H1 (cell line): Measurements from ENCODE around the gene SAMD4A. TPM values are rescaled to one million over a fixed set of nuclear protein-coding genes. Genes with fewer than 3 reads are reported as not detected.

ENCODE experiments used
- CTCF ChIA-PET: fragments of 300-600 bp; sonication (Branson Sonifier 250); formaldehyde crosslinking; loops from one replicate; lab custom pipeline; 2021; ENCODE audit not compliant: partially characterized antibody; lab: Charles Lee
- POLR2A ChIA-PET: fragments of 300-600 bp; sonication (Branson Sonifier 250); formaldehyde crosslinking; loops from one replicate; lab custom pipeline; 2021; ENCODE audit warnings: inconsistent platforms; ENCODE audit not compliant: partially characterized antibody; lab: Charles Lee
- DNase-seq, 2 experiments: peaks; one replicate each; pipeline versions ENCODE4 v3.0.0 to v3.0.0-alpha.2; 2010 to 2022; ENCODE audit warnings: low spot score in 2 of 2, low read depth in 1 of 2, mixed read lengths in 1 of 2
- FAIRE-seq: peaks from 2 replicates; lab custom pipeline; 2011; peaks lifted over from hg19 to GRCh38; lab: Jason Lieb, UNC
- H2AFZ ChIP-seq: 2 replicates; pipeline ENCODE4 v1.8.1; 2012; ENCODE audit warnings: low read length, inconsistent platforms
- H2AK5ac ChIP-seq: 2 replicates; pipeline ENCODE4 v1.6.1; 2013; ENCODE audit warnings: low read depth, low read length
- H2BK120ac ChIP-seq: replicated peaks from 2 replicates; pipeline ENCODE3; 2013; ENCODE audit warnings: low read depth, low read length, inconsistent platforms
- H2BK12ac ChIP-seq: 2 replicates; pipeline ENCODE4 v1.6.1; 2013; ENCODE audit warnings: low read depth, low read length
- H2BK15ac ChIP-seq: 2 replicates; pipeline ENCODE4 v1.6.1; 2013; ENCODE audit warnings: low read length
- H2BK20ac ChIP-seq: 2 replicates; pipeline ENCODE4 v1.6.1; 2013; ENCODE audit warnings: low read length
- H2BK5ac ChIP-seq: 2 replicates; pipeline ENCODE4 v1.6.1; 2013; ENCODE audit warnings: low read depth, low read length
- H3K14ac ChIP-seq: 2 replicates; pipeline ENCODE4 v1.6.1; 2013; ENCODE audit warnings: inconsistent platforms; ENCODE audit not compliant: insufficient read length
- H3K18ac ChIP-seq: 2 replicates; pipeline ENCODE4 v1.6.1; 2013; ENCODE audit warnings: low read length; ENCODE audit errors: extremely low read depth
- H3K23ac ChIP-seq: 2 replicates; pipeline ENCODE4 v1.6.1; 2013; ENCODE audit warnings: inconsistent platforms; ENCODE audit not compliant: insufficient read length
- H3K23me2 ChIP-seq: 2 replicates; pipeline ENCODE4 v1.6.1; 2013; ENCODE audit warnings: low read depth, low read length
- H3K27ac ChIP-seq: 2 replicates; pipeline ENCODE4 v1.6.1; 2011; ENCODE audit warnings: low read depth, low read length, inconsistent platforms
- H3K27me3 ChIP-seq, 4 experiments: replicated peaks in 1 of 4; 1 replicate in 1 of 4; 2 replicates in 3 of 4; pipeline versions ENCODE4 v1.6.1 to v1.8.1; 2011 to 2013; ENCODE audit warnings: low read length in 3 of 4, mild to moderate bottlenecking in 3 of 4, inconsistent platforms in 2 of 4, mixed read lengths in 2 of 4, moderate library complexity in 1 of 4; ENCODE audit not compliant: control insufficient read depth in 3 of 4, insufficient read depth in 3 of 4; ENCODE audit errors: extremely low read depth in 1 of 4
- H3K36me3 ChIP-seq, 4 experiments: 2 replicates each; pipeline versions ENCODE4 v1.6.1 to v1.8.1; 2011 to 2013; ENCODE audit warnings: mild to moderate bottlenecking in 4 of 4, low read length in 3 of 4, moderate library complexity in 2 of 4, control low read depth in 1 of 4, inconsistent platforms in 1 of 4; ENCODE audit not compliant: insufficient read depth in 4 of 4, control insufficient read depth in 2 of 4
- H3K4ac ChIP-seq: replicated peaks from 2 replicates; pipeline ENCODE3; 2013; ENCODE audit warnings: low read length, low read depth, mixed read lengths, inconsistent platforms; ENCODE audit not compliant: insufficient read length
- H3K4me1 ChIP-seq, 4 experiments: replicated peaks in 1 of 4; 1 replicate in 1 of 4; 2 replicates in 3 of 4; pipeline versions ENCODE4 v1.6.1 to v1.8.1; 2011 to 2013; ENCODE audit warnings: low read length in 3 of 4, inconsistent platforms in 2 of 4, mixed read lengths in 1 of 4; ENCODE audit not compliant: insufficient read depth in 4 of 4, control insufficient read depth in 3 of 4
- H3K4me2 ChIP-seq, 2 experiments: 2 replicates each; pipeline versions ENCODE4 v1.6.1 to v1.8.1; 2011 to 2013; ENCODE audit warnings: low read depth in 2 of 2, low read length in 2 of 2, control low read depth in 1 of 2, inconsistent platforms in 1 of 2, mild to moderate bottlenecking in 1 of 2; ENCODE audit not compliant: insufficient read depth in 1 of 2
- H3K4me3 ChIP-seq, 4 experiments: fragments of 200-600, 300-600 bp in 1 of 4; sonication (generic), shearing (Covaris generic), sonication (Bioruptor Twin) in 1 of 4; 2 replicates each; pipeline versions ENCODE4 v1.5.1 to v1.8.1; 2011 to 2016; ENCODE audit warnings: low read length in 4 of 4, low read depth in 3 of 4, control low read depth in 2 of 4, inconsistent platforms in 2 of 4, mild to moderate bottlenecking in 2 of 4, mixed read lengths in 1 of 4, moderate library complexity in 1 of 4; ENCODE audit not compliant: insufficient read depth in 2 of 4; ENCODE audit errors: extremely low read depth in 1 of 4
- H3K56ac ChIP-seq: replicated peaks from 2 replicates; pipeline ENCODE3; 2013; ENCODE audit warnings: low read depth, mild to moderate bottlenecking, mixed read lengths, low read length, inconsistent platforms; ENCODE audit not compliant: insufficient read length
- H3K79me1 ChIP-seq: 2 replicates; pipeline ENCODE4 v1.6.1; 2013; ENCODE audit warnings: low read depth, low read length, control low read depth
- H3K79me2 ChIP-seq, 2 experiments: 2 replicates each; pipeline versions ENCODE4 v1.6.1 to v1.8.1; 2012 to 2013; ENCODE audit warnings: low read length in 2 of 2, mild to moderate bottlenecking in 2 of 2, inconsistent platforms in 1 of 2; ENCODE audit not compliant: insufficient read depth in 2 of 2, control insufficient read depth in 1 of 2
- H3K9ac ChIP-seq, 4 experiments: replicated peaks in 1 of 4; 1 replicate in 1 of 4; 2 replicates in 3 of 4; pipeline versions ENCODE4 v1.6.1 to v1.8.1; 2011 to 2013; ENCODE audit warnings: low read depth in 3 of 4, low read length in 3 of 4, control low read depth in 2 of 4, mild to moderate bottlenecking in 2 of 4, moderate library complexity in 2 of 4, inconsistent platforms in 1 of 4; ENCODE audit errors: extremely low read depth in 1 of 4
- H3K9me3 ChIP-seq, 2 experiments: 2 replicates each; pipeline versions ENCODE4 v1.6.1 to v1.8.1; 2012 to 2013; ENCODE audit warnings: mild to moderate bottlenecking in 2 of 2, moderate library complexity in 2 of 2, control low read depth in 1 of 2, inconsistent platforms in 1 of 2, low read depth in 1 of 2, low read length in 1 of 2, mixed read lengths in 1 of 2; ENCODE audit not compliant: insufficient read depth in 2 of 2
- H4K20me1 ChIP-seq, 2 experiments: replicated peaks in 1 of 2; 2 replicates each; pipeline versions ENCODE3 to v1.8.1; 2011 to 2013; ENCODE audit warnings: inconsistent platforms in 2 of 2, low read length in 2 of 2, mild to moderate bottlenecking in 1 of 2; ENCODE audit not compliant: insufficient read depth in 2 of 2, control insufficient read depth in 1 of 2
- H4K5ac ChIP-seq: 2 replicates; pipeline ENCODE4 v1.6.1; 2013; ENCODE audit warnings: low read length, low read depth, mixed read lengths, inconsistent platforms; ENCODE audit not compliant: insufficient read length
- H4K8ac ChIP-seq: 2 replicates; pipeline ENCODE4 v1.8.0; 2013; ENCODE audit warnings: mild to moderate bottlenecking, moderate library complexity, low read length, inconsistent platforms; ENCODE audit not compliant: insufficient read depth; ENCODE audit errors: extremely low read depth
- H4K91ac ChIP-seq: replicated peaks from 2 replicates; pipeline ENCODE3; 2013; ENCODE audit warnings: low read length, mixed read lengths, inconsistent platforms; ENCODE audit not compliant: insufficient read length
- ATF3 ChIP-seq: IDR thresholded peaks from 2 replicates; pipeline ENCODE4 v1.6.1; 2011; ENCODE audit warnings: low read depth, mild to moderate bottlenecking, low read length; ENCODE audit not compliant: insufficient read depth
- BRCA1 ChIP-seq: IDR thresholded peaks from 2 replicates; pipeline ENCODE4 v1.6.1; 2012; ENCODE audit warnings: low read depth, low read length, improper control_type of control experiment
- EGR1 ChIP-seq: IDR thresholded peaks from 2 replicates; pipeline ENCODE4 v1.6.1; 2011; ENCODE audit warnings: low read depth, low read length, borderline replicate concordance
- KDM1A ChIP-seq: fragments of 200-600, 300-600 bp; sonication (generic); IDR thresholded peaks from 2 replicates; pipeline ENCODE4 v1.7.1; 2016; ENCODE audit warnings: mild to moderate bottlenecking, low read length, borderline replicate concordance
- KDM4A ChIP-seq: IDR thresholded peaks from one replicate; pipeline ENCODE4 v1.7.1; 2012; ENCODE audit warnings: low read depth, mild to moderate bottlenecking, moderate library complexity, low read length, inconsistent platforms; ENCODE audit not compliant: severe bottlenecking
- POU5F1 ChIP-seq: IDR thresholded peaks from 2 replicates; pipeline ENCODE4 v1.6.1; 2011; ENCODE audit warnings: low read depth, mild to moderate bottlenecking, low read length, moderate library complexity
- RXRA ChIP-seq: IDR thresholded peaks from 2 replicates; pipeline ENCODE4 v1.6.1; 2011; ENCODE audit warnings: low read depth, mild to moderate bottlenecking, low read length, moderate library complexity; ENCODE audit not compliant: insufficient read depth
- SP2 ChIP-seq: IDR thresholded peaks from 2 replicates; pipeline ENCODE4 v1.6.1; 2012; ENCODE audit warnings: mild to moderate bottlenecking, low read length, inconsistent platforms
- SP4 ChIP-seq: IDR thresholded peaks from 2 replicates; pipeline ENCODE4 v1.6.1; 2012; ENCODE audit warnings: low read length, inconsistent platforms
- TAF7 ChIP-seq: optimal IDR thresholded peaks from 2 replicates; pipeline ENCODE3; 2011; ENCODE audit warnings: low read depth, mild to moderate bottlenecking, inconsistent platforms, low read length, moderate library complexity, borderline replicate concordance
- TBP ChIP-seq: IDR thresholded peaks from 2 replicates; pipeline ENCODE4 v1.6.1; 2011; ENCODE audit warnings: low read depth, low read length, improper control_type of control experiment
- USF2 ChIP-seq: IDR thresholded peaks from 2 replicates; pipeline ENCODE4 v1.6.1; 2011; ENCODE audit warnings: low read length, improper control_type of control experiment
- WGBS, 2 experiments: shearing (Covaris generic) in 1 of 2; methylation state at CpG; one replicate each; pipeline versions ENCODE4 v1.1.6 to v1.1.7; 2013 to 2015; ENCODE audit warnings: low lambda C conversion rate in 2 of 2, mixed read lengths in 2 of 2, inconsistent platforms in 1 of 2, low coverage in 1 of 2, missing lambda C conversion rate in 1 of 2; ENCODE audit not compliant: insufficient replicate concordance in 2 of 2, insufficient coverage in 1 of 2, insufficient read length in 1 of 2; ENCODE audit errors: extremely low coverage in 1 of 2, missing lambda C conversion rate in 1 of 2; 5-methylcytosine and 5-hydroxymethylcytosine counted together
- polyA plus RNA-seq, 7 experiments: library from polyadenylated mRNA; depleted of rRNA in 3 of 7; stranded (reverse) in 5 of 7; unstranded in 2 of 7; fragments of >200 nt in 5 of 7; fragments of 200-250 nt in 2 of 7; gene quantifications; 1 replicate in 5 of 7; 2 replicates in 1 of 7; 4 replicates in 1 of 7; pipeline versions ENCODE4 v1.2.1 to v1.2.3, GENCODE V29; 2011 to 2013; ENCODE audit warnings: missing spikeins in 2 of 7, mixed read lengths in 2 of 7
- total RNA-seq: library from RNA; stranded (reverse); fragmentation: NEBNext Ultra II Directional; extraction: Animal tissue kit (Norgen Biotek cat#: 25700); gene quantifications from 2 replicates; pipeline ENCODE4 v1.2.1, GENCODE V29; 2021

The SAMD4A gene
- total and polyA plus RNA-seq, 2 of the 8 experiments (the other 6 are each of a cell fraction or from before 2014, with no cell fraction given): 2.4 to 12.3 TPM

- H2BK5ac ChIP-seq: no peak overlapping the region
- H3K23ac ChIP-seq: no peak overlapping the region
- H2AK5ac ChIP-seq: no peak overlapping the region
- no peak overlapping the region for H3K27ac ChIP-seq
- ChIA-PET POLR2A (no interaction called here), CTCF (interaction anchor here (1.0 kb wide), 1 partner anchor 13 kb away, joined by 3 read pairs; no protein-coding TSS in a partner anchor)
- no peak overlapping the region for H2BK120ac ChIP-seq
- no peaks in the 10 kb centered on the region for H3K23me2 ChIP-seq
- FAIRE-seq: no peak
- no peak overlapping the region for H4K91ac ChIP-seq
- no peak overlapping the region for H3K4me2 ChIP-seq
- no peak overlapping the region for H3K4ac ChIP-seq
- DNase-seq: no peak
- 90% methylated on average over 3 of the region's 3 CpGs; no CpG with 5 or more reads in 1 of the 2 experiments for whole genome bisulfite sequencing, 2 experiments
- no peak for TF ChIP-seq POU5F1
- no peak for TF ChIP-seq KDM1A
- no peak for TF ChIP-seq RXRA
- TF ChIP-seq USF2: no peak
- TF ChIP-seq TAF7: no peak
- TF ChIP-seq ATF3: no peak
- TF ChIP-seq SP2: no peak
- TF ChIP-seq BRCA1: no peak
- no peak for TF ChIP-seq KDM4A
- no peak for TF ChIP-seq SP4
- TF ChIP-seq EGR1: no peak
- no peak for TF ChIP-seq TBP
- no peak overlapping the region for H3K14ac ChIP-seq
- H4K8ac ChIP-seq: no peak overlapping the region
- H3K36me3 ChIP-seq: no peaks in the 10 kb centered on the region
- no peak overlapping the region for H4K5ac ChIP-seq
- H2BK12ac ChIP-seq: no peak overlapping the region
- H4K20me1 ChIP-seq: no peaks in the 10 kb centered on the region
- H2BK20ac ChIP-seq: no peak overlapping the region
- no peaks in the 10 kb centered on the region for H3K79me2 ChIP-seq
- H2AFZ ChIP-seq: no peak overlapping the region
- H3K4me1 ChIP-seq: no peaks in the 10 kb centered on the region
- no peak overlapping the region for H3K4me3 ChIP-seq
- no peak overlapping the region for H3K18ac ChIP-seq
- no peaks in the 10 kb centered on the region for H3K27me3 ChIP-seq
- H3K9me3 ChIP-seq: no peaks in the 10 kb centered on the region
- H3K56ac ChIP-seq: no peak overlapping the region
- H3K9ac ChIP-seq: no peak overlapping the region
- H3K79me1 ChIP-seq: no peaks in the 10 kb centered on the region; the same call in 1 of the 2 replicates
- no peak overlapping the region for H2BK15ac ChIP-seq
Measured at GRCh38 chr14:54617467-54617866, 50.5 kb downstream of the SAMD4A start.
